Psoas muscle (tissue), 8 donors: ENCODE measurements around the gene PARM1. TPM values are rescaled to one million over a fixed set of nuclear protein-coding genes. Genes with fewer than 3 reads are reported as not detected.
A peak's percentile ranks its signal among the peaks of the same experiment; 100 is the strongest.

Source experiments
- ATAC-seq, 4 donors: fragments of 200-7000 bp; cut with Tn5 transposase; one replicate each; pipeline ENCODE4 v1.9.1; 2020; ENCODE audit warnings: moderate library complexity in 3 of 4, mild to moderate bottlenecking in 2 of 4
- DNase-seq, 2 donors: peaks; one replicate each; pipeline ENCODE4 v3.0.0-alpha.2; 2020
- H3K27ac ChIP-seq: fragments of 200-600 bp; one replicate; pipeline ENCODE4 v1.8.0; 2022
- H3K27me3 ChIP-seq, 3 donors: fragments of 200-600 bp in 1 of 3; one replicate each; pipeline versions ENCODE4 v1.6.1 to v1.8.0; 2013 to 2022; ENCODE audit warnings: low read length in 2 of 3, mild to moderate bottlenecking in 2 of 3, moderate library complexity in 1 of 3; ENCODE audit not compliant: insufficient read depth in 3 of 3
- H3K36me3 ChIP-seq, 2 donors: fragments of 200-600 bp in 1 of 2; one replicate each; pipeline versions ENCODE4 v1.6.1 to v1.8.0; 2013 to 2022; ENCODE audit warnings: low read depth in 1 of 2, mild to moderate bottlenecking in 1 of 2, moderate library complexity in 1 of 2; ENCODE audit not compliant: insufficient read depth in 1 of 2
- H3K4me1 ChIP-seq: fragments of 200-600 bp; one replicate; pipeline ENCODE4 v1.8.0; 2022
- H3K4me3 ChIP-seq: fragments of 200-600 bp; one replicate; pipeline ENCODE4 v1.8.0; 2022; ENCODE audit warnings: mild to moderate bottlenecking
- H3K9me3 ChIP-seq: fragments of 200-600 bp; one replicate; pipeline ENCODE4 v1.8.0; 2022
- CTCF ChIP-seq: fragments of 200-600 bp; IDR thresholded peaks from one replicate; pipeline ENCODE4 v1.8.0; 2022; ENCODE audit warnings: antibody characterized with exemption
- WGBS, 3 donors: extraction: QIAGEN DNeasy Blood & Tissue Kit; methylation state at CpG; one replicate each; pipeline versions ENCODE4 v1.1.6 to v1.1.7; 2013; 5-methylcytosine and 5-hydroxymethylcytosine counted together
- intact Hi-C, 2 donors: fragments of 100-400 bp; cut with DNase I; formaldehyde crosslinking; loops; one replicate each; pipeline versions ENCODE4 v1.11.0 to v1.14.2; 2022
- polyA plus RNA-seq, 3 donors: library from polyadenylated mRNA; stranded (reverse); fragments of 200-250 nt; gene quantifications; one replicate each; pipeline ENCODE4 v1.2.3, GENCODE V29; 2013
- total RNA-seq, 4 donors: library from RNA; stranded (reverse); fragmentation: NEBNext Ultra II Directional in 2 of 4; extraction: Animal tissue kit (Norgen Biotek cat#: 25700) in 2 of 4; gene quantifications; one replicate each; pipeline versions ENCODE4 v1.2.1 to v1.2.4, GENCODE V29; 2021 to 2023
- donor health status: healthy with polysubstance abuse.
- donor health status: DM: no; HTN: no; CAD: no; lungs with moderate emphysema.
- donor health status: Bipolar disorder and iron deficiency.
- donor health status: healthy.
- donor health status: DM: yes; HTN: yes; CAD: no.
- donor health status: DM: no; HTN: no; CAD: no.
- donor health status: DM: no; HTN: no; CAD: no.
- donor health status: DM: yes; HTN: yes; CAD: no.

PARM1 gene
- total and polyA plus RNA-seq, 7 donors: 1.3 to 14.5 (median 5.2) TPM

- Histone ChIP-seq H3K27me3 (no peaks in the 10 kb centered on the region), H3K4me1 (peaks cover 27% of the 10 kb centered on the region), H3K27ac (no peak overlapping the region), H3K36me3 (no peaks in the 10 kb centered on the region), H3K9me3 (peaks cover 7% of the 10 kb centered on the region), H3K4me3 (no peak overlapping the region)
- WGBS, 3 donors: 64 to 91% (median 89%) methylated on average over 3 of the region's 3 CpGs
- TF ChIP-seq CTCF: no peak
- intact Hi-C loops: loop anchor here (5.0 to 10.0 kb wide), 2 partner anchors 41 to 63 kb away; no protein-coding TSS in a partner anchor
- ATAC-seq: no peak
- DNase-seq: no peak
These were observed 75.0 kb downstream of the PARM1 start for GRCh38 chr4:75007891-75008290.

DNA sequence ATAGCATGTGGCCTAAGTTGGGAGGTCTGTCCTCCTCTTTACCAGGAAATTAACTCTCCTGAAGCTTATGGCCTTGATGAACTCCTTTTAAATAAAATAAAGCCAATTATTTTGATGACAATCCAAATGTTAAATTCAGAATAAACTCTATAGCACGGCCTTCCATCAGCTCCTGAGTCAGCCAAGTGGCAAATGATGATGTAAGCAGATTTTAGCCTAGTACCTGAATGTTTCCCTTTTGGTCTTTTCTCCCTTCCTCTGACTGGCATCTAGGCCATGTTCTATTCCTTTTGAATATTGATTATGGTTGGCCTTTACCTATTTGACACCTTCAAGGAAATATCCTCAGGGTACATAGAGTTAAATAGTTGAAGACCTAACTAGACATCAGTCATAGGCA lies 76.2 kb downstream of the PARM1 start:
- no peak for DNase-seq
- Histone ChIP-seq H3K9me3 (peaks cover 7% of the 10 kb centered on the region), H3K36me3 (peaks cover 0 to 7% of the 10 kb centered on the region in 2 donors), H3K27me3 (no peaks in the 10 kb centered on the region), H3K4me1 (peaks cover 20% of the 10 kb centered on the region), H3K27ac (no peak overlapping the region), H3K4me3 (no peak overlapping the region)
- ATAC-seq: no peak
- WGBS, 3 donors: 76 to 93% (median 82%) methylated on average over 1 of the region's 1 CpG
- TF ChIP-seq CTCF: no peak
- intact Hi-C loops: loop anchor here (5.0 to 10.0 kb wide), 2 partner anchors 42 to 64 kb away; no protein-coding TSS in a partner anchor

GRCh38 chr4:75011131-75011795 lies 78.3 kb downstream of the PARM1 start:
- H3K4me1 ChIP-seq: peaks cover 20% of the 10 kb centered on the region
- WGBS, 3 donors: 88 to 94% (median 91%) methylated on average over 4 of the region's 4 CpGs
- DNase-seq: no peak
- ATAC-seq: no peak
- H3K9me3 ChIP-seq: peaks cover 7% of the 10 kb centered on the region
- peaks cover 0 to 7% of the 10 kb centered on the region in 2 donors for H3K36me3 ChIP-seq
- TF ChIP-seq CTCF: no peak
- intact Hi-C loops: loop anchor here in 1 of 2 donors (5.0 kb wide), 1 partner anchor 79 kb away; the partner anchor contains the start of gene PARM1
- H3K4me3 ChIP-seq: no peak overlapping the region
- H3K27me3 ChIP-seq: no peaks in the 10 kb centered on the region
- H3K27ac ChIP-seq: no peak overlapping the region

DNA sequence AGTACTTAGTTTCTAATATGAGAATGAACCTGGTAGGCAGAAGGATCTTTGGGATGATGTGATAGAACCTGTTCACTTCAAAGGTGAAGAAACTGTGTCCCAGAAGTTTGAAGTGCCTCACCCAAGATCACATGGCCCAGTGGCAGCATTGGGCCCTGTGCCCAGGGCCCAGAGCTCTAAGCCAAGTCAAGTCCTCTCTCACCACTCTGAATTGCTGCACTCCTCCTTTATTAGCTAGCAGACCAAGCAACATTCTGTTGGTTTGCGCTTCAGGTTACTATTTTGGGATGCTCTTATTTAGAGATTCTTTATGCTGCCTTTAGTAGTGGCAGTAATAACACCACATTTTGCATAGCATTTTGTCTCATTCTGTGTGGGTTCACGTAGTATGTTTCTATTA lies 82.7 kb downstream of the PARM1 start:
- DNase-seq (no peak), ATAC-seq (peak; percentile 81 to 90 (median 86))
- H3K36me3 ChIP-seq: peaks cover 0 to 7% of the 10 kb centered on the region in 2 donors
- peaks cover 17% of the 10 kb centered on the region for H3K4me1 ChIP-seq
- peak overlapping the region; percentile 61 for H3K27ac ChIP-seq
- no peak for TF ChIP-seq CTCF
- no peaks in the 10 kb centered on the region for H3K27me3 ChIP-seq
- H3K4me3 ChIP-seq: no peak overlapping the region
- WGBS, 3 donors: 41 to 73% (median 59%) methylated on average over 2 of the region's 2 CpGs
- intact Hi-C loops: no loop called here
- no peaks in the 10 kb centered on the region for H3K9me3 ChIP-seq
